ENCODE measurements around the gene VAPA. TPM values are rescaled to one million over a fixed set of nuclear protein-coding genes. Genes with fewer than 3 reads are reported as not detected.

VAPA gene
- polyA plus RNA-seq, 1 of the 3 experiments (the other 2 are of a cell fraction), result 109 TPM

DNA sequence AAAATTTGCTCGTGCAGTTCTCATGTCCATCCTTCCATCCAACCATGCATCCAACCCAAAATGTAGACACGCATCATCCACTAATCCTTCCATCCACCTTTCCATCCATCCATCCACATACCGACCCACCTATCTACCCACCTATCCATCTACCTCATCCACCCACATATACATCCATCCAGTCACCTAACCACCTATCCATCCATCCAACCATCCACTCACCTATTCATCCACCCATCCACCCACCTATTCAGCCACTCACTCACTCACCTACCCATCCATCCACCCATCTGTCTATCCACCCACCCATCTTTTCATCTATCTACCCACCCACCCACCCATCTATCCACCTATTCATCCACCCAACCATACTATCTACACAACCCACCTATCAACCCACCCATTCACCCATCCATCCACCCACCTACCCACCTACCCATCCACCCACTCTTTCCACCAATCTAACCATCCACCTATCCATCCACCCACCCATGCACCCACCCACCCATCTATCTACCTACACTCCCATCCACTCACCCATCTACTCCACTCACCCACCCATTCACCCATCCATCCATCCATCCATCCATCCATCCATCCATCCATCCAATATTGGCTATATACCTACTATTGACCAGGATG lies 94.3 kb downstream of the VAPA start:
- H3K27ac ChIP-seq (ENCODE audit: low read depth in 2 of 2, low read length in 1 of 2), result no peak overlapping the region
- WGBS (ENCODE audit: low lambda C conversion rate), result 79% methylated on average over 3 of the region's 3 CpGs
- TF ChIP-seq NRF1 (IDR thresholded peaks at IDR 0.05; ENCODE audit: low read depth, low read length) (no peak), YY1 (IDR thresholded peaks at IDR 0.05; ENCODE audit: low read depth) (no peak), TAF1 (IDR thresholded peaks at IDR 0.05; ENCODE audit: borderline replicate concordance, low read depth, low read length) (no peak), PBX3 (IDR thresholded peaks at IDR 0.05) (no peak), MAX (IDR thresholded peaks at IDR 0.05; ENCODE audit: low read depth) (no peak), USF1 (IDR thresholded peaks at IDR 0.05; ENCODE audit: borderline replicate concordance, low read depth) (no peak), RXRA (IDR thresholded peaks at IDR 0.05; ENCODE audit: borderline replicate concordance, low read depth) (no peak), RCOR1 (IDR thresholded peaks at IDR 0.05; ENCODE audit: low read length) (no peak), JUND (IDR thresholded peaks at IDR 0.05) (no peak), TEAD4 (IDR thresholded peaks at IDR 0.05; ENCODE audit: borderline replicate concordance, insufficient read depth) (no peak), EZH2phosphoT487 (IDR thresholded peaks at IDR 0.05; ENCODE audit: borderline replicate concordance, low read depth) (no peak), EP300 (IDR thresholded peaks at IDR 0.05; ENCODE audit: borderline replicate concordance in 1 of 2, low read depth in 1 of 2, low read length in 1 of 2) (no peak)
- TF ChIP-seq, protein P1, sequence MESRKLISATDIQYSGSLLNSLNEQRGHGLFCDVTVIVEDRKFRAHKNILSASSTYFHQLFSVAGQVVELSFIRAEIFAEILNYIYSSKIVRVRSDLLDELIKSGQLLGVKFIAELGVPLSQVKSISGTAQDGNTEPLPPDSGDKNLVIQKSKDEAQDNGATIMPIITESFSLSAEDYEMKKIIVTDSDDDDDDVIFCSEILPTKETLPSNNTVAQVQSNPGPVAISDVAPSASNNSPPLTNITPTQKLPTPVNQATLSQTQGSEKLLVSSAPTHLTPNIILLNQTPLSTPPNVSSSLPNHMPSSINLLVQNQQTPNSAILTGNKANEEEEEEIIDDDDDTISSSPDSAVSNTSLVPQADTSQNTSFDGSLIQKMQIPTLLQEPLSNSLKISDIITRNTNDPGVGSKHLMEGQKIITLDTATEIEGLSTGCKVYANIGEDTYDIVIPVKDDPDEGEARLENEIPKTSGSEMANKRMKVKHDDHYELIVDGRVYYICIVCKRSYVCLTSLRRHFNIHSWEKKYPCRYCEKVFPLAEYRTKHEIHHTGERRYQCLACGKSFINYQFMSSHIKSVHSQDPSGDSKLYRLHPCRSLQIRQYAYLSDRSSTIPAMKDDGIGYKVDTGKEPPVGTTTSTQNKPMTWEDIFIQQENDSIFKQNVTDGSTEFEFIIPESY (IDR thresholded peaks at IDR 0.05; ENCODE audit: borderline replicate concordance, low read depth), result no peak
- no peaks in the 10 kb centered on the region for H3K36me3 ChIP-seq (replicated peaks in 1 of 2; ENCODE audit: control insufficient read depth in 1 of 2, insufficient read depth in 2 of 2, low read length in 1 of 2)
- no peak overlapping the region for H3K4me2 ChIP-seq
- no peak overlapping the region for H2AFZ ChIP-seq (ENCODE audit: low read depth)
- H3K9me3 ChIP-seq, result no peaks in the 10 kb centered on the region
- H3K79me2 ChIP-seq (ENCODE audit: insufficient read depth), result no peaks in the 10 kb centered on the region
- no peaks in the 10 kb centered on the region for H3K9me2 ChIP-seq
- CTCF ChIA-PET, result interaction anchor here (1.2 kb wide), 1 partner anchor 39 kb away, joined by 3 read pairs; no protein-coding TSS in a partner anchor
- peaks cover 3% of the 10 kb centered on the region for H3F3A ChIP-seq (replicated peaks; ENCODE audit: insufficient read depth)
- no peaks in the 10 kb centered on the region; a peak in 1 of 4 replicates for H3K4me1 ChIP-seq (ENCODE audit: control insufficient read depth in 1 of 2, insufficient read depth in 2 of 2, low read depth in 1 of 2, low read length in 1 of 2)
- H4K20me1 ChIP-seq (ENCODE audit: insufficient read depth), result no peaks in the 10 kb centered on the region
- H3K9ac ChIP-seq, result no peak overlapping the region
- H3K4me3 ChIP-seq (ENCODE audit: low read depth in 2 of 2, low read length in 1 of 2), result no peak overlapping the region
- no peak for DNase-seq
- POLR2A ChIA-PET, result no interaction called here
- no peaks in the 10 kb centered on the region for H3K27me3 ChIP-seq (ENCODE audit: insufficient read depth)

Small RNAs within 50 kb of the gene (small RNA-seq; reads per million reads assigned to genes)
- 0.06 to 6.0 (median 2.1) reads per million in 7 experiments for gene RNA5SP450

Other genes starting within 250 kb of the VAPA start
- gene RAB31, start 205.7 kb upstream of the VAPA start, polyA plus RNA-seq (2012; rRNA removed), result 22.4 and 23.0 TPM in 2 replicates
- gene TXNDC2, start 28.0 kb upstream of the VAPA start, polyA plus RNA-seq (2012; rRNA removed), result 0.06 and 0.07 TPM in 2 replicates

Measured in SK-N-SH (cell line).